Caco-2 (cell line): Measurements from ENCODE around the gene NELL2. TPM values are rescaled to one million over a fixed set of nuclear protein-coding genes. Genes with fewer than 3 reads are reported as not detected.
"Not testable (repeated sequence)": the region's sequence is repeated elsewhere in the genome, so short reads cannot be mapped to it uniquely, and the experiment has no call there.

Experiments used
- BruUV-seq: library from RNA; stranded (reverse); fragments of 400-500 nt; replicated peaks from 2 replicates; lab custom pipeline; 2021; lab: Mats Ljungman, UMichigan
- CTCF ChIA-PET: fragments of 300-600 bp; sonication (Branson Sonifier 250); formaldehyde crosslinking; loops from one replicate; lab custom pipeline; 2022; ENCODE audit warnings: antibody characterized with exemption; lab: Charles Lee
- POLR2A ChIA-PET: fragments of 300-600 bp; sonication (Branson Sonifier 250); formaldehyde crosslinking; loops from one replicate; lab custom pipeline; 2022; ENCODE audit warnings: antibody characterized with exemption; lab: Charles Lee
- DNase-seq, 2 experiments: peaks; one replicate each; pipeline versions ENCODE4 v3.0.0 to v3.0.0-alpha.2; 2020 to 2022
- H3K27me3 ChIP-seq: replicated peaks from 2 replicates; pipeline ENCODE4 v1.6.0; 2011; ENCODE audit warnings: low read length; ENCODE audit not compliant: control insufficient read depth, insufficient read depth
- H3K36me3 ChIP-seq: 2 replicates; pipeline ENCODE4 v1.5.1; 2011; ENCODE audit warnings: low read length; ENCODE audit not compliant: control insufficient read depth, insufficient read depth
- H3K4me1 ChIP-seq: fragments of 250-450 bp; sonication (Bioruptor Pico); 2 replicates; pipeline ENCODE4 v1.5.1; 2020; ENCODE audit warnings: mild to moderate bottlenecking
- H3K4me3 ChIP-seq: 2 replicates; pipeline ENCODE4 v1.5.1; 2011; ENCODE audit warnings: low read depth, mild to moderate bottlenecking, control low read depth, low read length
- H3K9me3 ChIP-seq: fragments of 250-450 bp; sonication (Bioruptor Pico); 2 replicates; pipeline ENCODE4 v1.5.1; 2020; ENCODE audit warnings: mild to moderate bottlenecking, moderate library complexity
- H3K27ac Mint-ChIP-seq: one replicate; pipeline ENCODE4 v1.8.0; 2022; ENCODE audit warnings: mixed read lengths; ENCODE audit not compliant: unreplicated experiment
- H3K27me3 Mint-ChIP-seq: one replicate; pipeline ENCODE4 v1.8.0; 2022; ENCODE audit warnings: mixed read lengths; ENCODE audit not compliant: insufficient read depth, unreplicated experiment
- H3K36me3 Mint-ChIP-seq: one replicate; pipeline ENCODE4 v1.8.0; 2022; ENCODE audit warnings: mild to moderate bottlenecking, mixed read lengths; ENCODE audit not compliant: insufficient read depth, unreplicated experiment
- H3K4me1 Mint-ChIP-seq: one replicate; pipeline ENCODE4 v1.8.0; 2022; ENCODE audit warnings: low read depth, mixed read lengths; ENCODE audit not compliant: unreplicated experiment
- H3K4me3 Mint-ChIP-seq: one replicate; pipeline ENCODE4 v1.8.0; 2022; ENCODE audit warnings: mild to moderate bottlenecking, moderate library complexity, mixed read lengths; ENCODE audit not compliant: unreplicated experiment
- H3K9me3 Mint-ChIP-seq: one replicate; pipeline ENCODE4 v1.8.0; 2022; ENCODE audit warnings: mixed read lengths; ENCODE audit not compliant: unreplicated experiment
- intact Hi-C: fragments of 100-400 bp; cut with micrococcal nuclease; formaldehyde crosslinking; loops from one replicate; pipeline ENCODE4 v1.10.0; 2022; ENCODE audit not compliant: unreplicated experiment
- total RNA-seq: library from RNA; stranded (reverse); gene quantifications from 2 replicates; pipeline ENCODE4 v1.2.3, GENCODE V29; 2022
- TF ChIP-seq, protein P1 (sequence below), 2 experiments: fragments of 200-600 bp in 1 of 2; IDR thresholded peaks; 1 replicate in 1 of 2; 2 replicates in 1 of 2; pipeline versions ENCODE4 v1.5.1 to v1.8.0; 2011 to 2022; ENCODE audit warnings: antibody characterized with exemption in 1 of 2, control low read depth in 1 of 2, inconsistent platforms in 1 of 2, low read depth in 1 of 2, low read length in 1 of 2, mild to moderate bottlenecking in 1 of 2, moderate library complexity in 1 of 2; ENCODE audit not compliant: insufficient read depth in 1 of 2, severe bottlenecking in 1 of 2, unreplicated experiment in 1 of 2

NELL2 gene
- total RNA-seq, 1 experiment from 2014 or later = 0.70 TPM

GRCh38 chr12:44835641-44836379 lies 40.3 kb downstream of the NELL2 start:
- Histone ChIP-seq H3K4me3 (no peak overlapping the region), H3K4me1 (no peaks in the 10 kb centered on the region), H3K27me3 (no peaks in the 10 kb centered on the region), H3K9me3 (no peaks in the 10 kb centered on the region), H3K36me3 (no peaks in the 10 kb centered on the region)
- Mint-ChIP-seq H3K4me1 (no peaks in the 10 kb centered on the region), H3K27ac (no peak overlapping the region), H3K9me3 (no peaks in the 10 kb centered on the region), H3K36me3 (no peaks in the 10 kb centered on the region), H3K4me3 (no peak overlapping the region), H3K27me3 (peaks cover 9% of the 10 kb centered on the region)
- ChIA-PET CTCF (no interaction called here), POLR2A (no interaction called here)
- TF ChIP-seq, protein P1, sequence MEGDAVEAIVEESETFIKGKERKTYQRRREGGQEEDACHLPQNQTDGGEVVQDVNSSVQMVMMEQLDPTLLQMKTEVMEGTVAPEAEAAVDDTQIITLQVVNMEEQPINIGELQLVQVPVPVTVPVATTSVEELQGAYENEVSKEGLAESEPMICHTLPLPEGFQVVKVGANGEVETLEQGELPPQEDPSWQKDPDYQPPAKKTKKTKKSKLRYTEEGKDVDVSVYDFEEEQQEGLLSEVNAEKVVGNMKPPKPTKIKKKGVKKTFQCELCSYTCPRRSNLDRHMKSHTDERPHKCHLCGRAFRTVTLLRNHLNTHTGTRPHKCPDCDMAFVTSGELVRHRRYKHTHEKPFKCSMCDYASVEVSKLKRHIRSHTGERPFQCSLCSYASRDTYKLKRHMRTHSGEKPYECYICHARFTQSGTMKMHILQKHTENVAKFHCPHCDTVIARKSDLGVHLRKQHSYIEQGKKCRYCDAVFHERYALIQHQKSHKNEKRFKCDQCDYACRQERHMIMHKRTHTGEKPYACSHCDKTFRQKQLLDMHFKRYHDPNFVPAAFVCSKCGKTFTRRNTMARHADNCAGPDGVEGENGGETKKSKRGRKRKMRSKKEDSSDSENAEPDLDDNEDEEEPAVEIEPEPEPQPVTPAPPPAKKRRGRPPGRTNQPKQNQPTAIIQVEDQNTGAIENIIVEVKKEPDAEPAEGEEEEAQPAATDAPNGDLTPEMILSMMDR (IDR thresholded peaks at IDR 0.05; ENCODE audit: insufficient read depth in 1 of 2, low read depth in 1 of 2, low read length in 1 of 2, severe bottlenecking in 1 of 2, unreplicated experiment in 1 of 2) = no peak
- intact Hi-C loops = no loop called here
- BruUV-seq = no TSS peak
- DNase-seq = no peak

- H3K36me3 ChIP-seq, H3K4me1 ChIP-seq, H3K27me3 Mint-ChIP-seq, H3K27me3 ChIP-seq, H3K4me3 ChIP-seq, POLR2A ChIA-PET, H3K36me3 Mint-ChIP-seq, H3K9me3 Mint-ChIP-seq, H3K9me3 ChIP-seq, BruUV-seq, DNase-seq, H3K4me3 Mint-ChIP-seq, CTCF ChIA-PET, H3K4me1 Mint-ChIP-seq, H3K27ac Mint-ChIP-seq, intact Hi-C loops: not testable (repeated sequence)
These were observed 41.1 kb downstream of the NELL2 start for GRCh38 chr12:44834996-44835395.

DNA sequence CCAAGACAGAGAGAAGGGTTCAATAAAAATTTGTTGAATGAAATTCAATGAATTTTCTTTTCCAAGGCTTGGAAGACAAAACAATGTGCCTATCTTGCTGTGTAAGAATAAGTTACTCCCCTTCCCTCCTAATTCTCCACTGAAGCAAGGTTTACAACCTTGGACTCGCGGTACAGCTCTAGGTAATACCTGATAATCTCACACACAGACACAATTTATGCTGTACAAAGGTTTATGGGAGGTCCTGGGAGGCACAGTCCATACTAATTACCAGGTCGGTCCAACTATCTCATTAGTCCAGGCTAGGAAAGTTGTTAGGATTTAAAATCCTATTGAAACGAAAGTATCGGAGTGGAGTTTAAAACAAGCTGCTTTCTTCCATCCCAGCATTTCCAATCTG lies 42.6 kb downstream of the NELL2 start:
- Mint-ChIP-seq H3K4me1 (no peaks in the 10 kb centered on the region), H3K27me3 (peaks cover 7% of the 10 kb centered on the region), H3K4me3 (no peak overlapping the region), H3K27ac (no peak overlapping the region), H3K36me3 (no peaks in the 10 kb centered on the region), H3K9me3 (no peaks in the 10 kb centered on the region)
- H3K9me3 ChIP-seq = no peaks in the 10 kb centered on the region
- BruUV-seq = no TSS peak
- CTCF ChIA-PET = no interaction called here
- POLR2A ChIA-PET = no interaction called here
- H3K4me1 ChIP-seq = no peaks in the 10 kb centered on the region
- no peaks in the 10 kb centered on the region for H3K36me3 ChIP-seq
- H3K4me3 ChIP-seq = no peak overlapping the region
- no peaks in the 10 kb centered on the region for H3K27me3 ChIP-seq
- no peak for DNase-seq
- TF ChIP-seq, protein P1 (IDR thresholded peaks at IDR 0.05; ENCODE audit: insufficient read depth in 1 of 2, low read depth in 1 of 2, low read length in 1 of 2, severe bottlenecking in 1 of 2, unreplicated experiment in 1 of 2) = no peak
- intact Hi-C loops = no loop called here
